HEK293T (cell line): ENCODE results near the gene RSF1.
"Not testable (repeated sequence)": the region's sequence is repeated elsewhere in the genome, so short reads cannot be mapped to it uniquely, and the experiment has no call there.

Source experiments
- CTCF ChIA-PET: fragments of 350-600 bp; formaldehyde crosslinking; extraction: SDS; loops from one replicate; lab custom pipeline; 2021; ENCODE audit warnings: antibody characterized with exemption, inconsistent platforms; lab: Yijun Ruan, JAX
- POLR2A ChIA-PET: fragments of 350-600 bp; formaldehyde crosslinking; extraction: SDS; loops from one replicate; lab custom pipeline; 2020; ENCODE audit warnings: antibody characterized with exemption, inconsistent platforms; lab: Yijun Ruan, JAX
- DNase-seq: peaks from one replicate; pipeline ENCODE4 v3.0.0; 2012; ENCODE audit warnings: mixed read lengths; ENCODE audit errors: extremely low spot score
- ARNT ChIP-seq: fragments of 450-650 bp; IDR thresholded peaks from 2 replicates; pipeline ENCODE4 v1.6.1; 2017; ENCODE audit warnings: mild to moderate bottlenecking
- BHLHE40 ChIP-seq: fragments of 450-650 bp; IDR thresholded peaks from 2 replicates; pipeline ENCODE4 v1.6.1; 2016; ENCODE audit warnings: mild to moderate bottlenecking, moderate library complexity, borderline replicate concordance
- CTBP1 ChIP-seq: fragments of 450-650 bp; IDR thresholded peaks from 2 replicates; pipeline ENCODE4 v1.6.1; 2016; ENCODE audit warnings: borderline replicate concordance
- ELF4 ChIP-seq: fragments of 450-650 bp; IDR thresholded peaks from 2 replicates; pipeline ENCODE4 v1.6.1; 2017; ENCODE audit warnings: antibody characterized with exemption
- FOXA1 ChIP-seq: fragments of 450-650 bp; IDR thresholded peaks from 2 replicates; pipeline ENCODE4 v1.6.1; 2016; ENCODE audit warnings: mild to moderate bottlenecking
- FOXK2 ChIP-seq: fragments of 450-650 bp; IDR thresholded peaks from 2 replicates; pipeline ENCODE4 v1.6.1; 2016; ENCODE audit warnings: mild to moderate bottlenecking
- FOXM1 ChIP-seq: fragments of 450-650 bp; IDR thresholded peaks from 2 replicates; pipeline ENCODE4 v1.6.1; 2017; ENCODE audit warnings: mild to moderate bottlenecking, borderline replicate concordance
- HDGF ChIP-seq: fragments of 450-650 bp; IDR thresholded peaks from 2 replicates; pipeline ENCODE4 v1.6.1; 2017; ENCODE audit warnings: antibody characterized with exemption, borderline replicate concordance
- L3MBTL2 ChIP-seq: fragments of 450-650 bp; conservative IDR thresholded peaks from 2 replicates; pipeline ENCODE4 v1.6.1; 2016; ENCODE audit warnings: mild to moderate bottlenecking
- LEF1 ChIP-seq: fragments of 450-650 bp; IDR thresholded peaks from 2 replicates; pipeline ENCODE4 v1.6.1; 2017; ENCODE audit warnings: mild to moderate bottlenecking, borderline replicate concordance
- NFRKB ChIP-seq: fragments of 450-650 bp; IDR thresholded peaks from 2 replicates; pipeline ENCODE4 v1.6.1; 2016; ENCODE audit warnings: mild to moderate bottlenecking, moderate library complexity
- PKNOX1 ChIP-seq: fragments of 450-650 bp; IDR thresholded peaks from 2 replicates; pipeline ENCODE4 v1.6.1; 2016
- SP1 ChIP-seq: fragments of 450-650 bp; IDR thresholded peaks from 2 replicates; pipeline ENCODE4 v1.6.1; 2017
- SUZ12 ChIP-seq: fragments of 450-650 bp; IDR thresholded peaks from 2 replicates; pipeline ENCODE4 v1.6.1; 2016; ENCODE audit warnings: mild to moderate bottlenecking
- TARDBP ChIP-seq: fragments of 450-650 bp; IDR thresholded peaks from 2 replicates; pipeline ENCODE4 v1.6.1; 2016
- ZNF384 ChIP-seq: fragments of 450-650 bp; IDR thresholded peaks from 2 replicates; pipeline ENCODE4 v1.6.1; 2016

RSF1 gene

GRCh38 chr11:77842441-77843121, 22.1 kb upstream of the RSF1 start:
- DNase-seq: no peak
- ChIA-PET POLR2A (no interaction called here), CTCF (no interaction called here)
- no peak for TF ChIP-seq PKNOX1
- TF ChIP-seq FOXK2: no peak

DNA sequence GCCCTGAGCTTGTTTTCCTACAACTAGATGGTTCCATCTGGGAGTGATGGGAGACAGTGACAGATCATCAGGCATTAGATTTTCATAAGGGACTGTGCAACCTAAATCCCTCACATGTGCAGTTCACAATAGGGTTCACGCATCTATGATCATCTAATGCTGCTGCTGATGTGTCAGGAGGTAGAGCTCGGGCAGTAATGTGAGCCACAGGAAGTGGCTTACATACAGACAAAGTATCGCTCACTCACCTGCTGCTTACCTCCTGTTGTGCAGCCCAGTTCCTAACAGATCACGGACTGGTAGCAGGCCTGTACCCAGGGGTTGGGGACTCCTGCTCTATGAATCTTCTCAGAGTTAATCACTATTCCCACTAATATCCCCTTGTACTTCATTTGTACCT, 12.8 kb upstream of the RSF1 start:
- CTCF ChIA-PET: no interaction called here
- no peak for DNase-seq
- POLR2A ChIA-PET: no interaction called here
- TF ChIP-seq L3MBTL2: no peak
- TF ChIP-seq BHLHE40: no peak
- no peak for TF ChIP-seq CTBP1
- no peak for TF ChIP-seq ZNF384
- no peak for TF ChIP-seq TARDBP
- no peak for TF ChIP-seq FOXA1
- TF ChIP-seq FOXM1: no peak
- no peak for TF ChIP-seq NFRKB
- TF ChIP-seq PKNOX1: no peak
- TF ChIP-seq FOXK2: no peak
- TF ChIP-seq HDGF: no peak
- TF ChIP-seq ELF4: no peak

DNA sequence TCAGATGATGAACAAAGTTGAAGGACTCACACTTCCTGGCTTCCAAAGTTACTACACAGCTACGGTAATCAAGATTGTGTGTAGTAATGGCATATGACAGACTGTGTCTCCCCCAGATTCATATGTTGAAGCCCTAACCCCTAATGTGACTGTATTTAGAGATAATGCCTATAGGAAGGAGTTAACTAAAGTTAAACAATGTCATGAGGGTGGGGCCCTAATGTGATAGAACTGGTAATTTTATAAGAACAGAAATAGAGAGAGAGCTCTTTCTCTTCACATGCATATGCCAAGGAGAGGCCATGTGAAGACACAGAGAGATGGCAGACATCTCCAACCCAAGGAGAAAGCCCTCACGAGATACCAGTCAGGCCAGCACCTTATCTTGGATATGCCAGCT, 8.4 kb upstream of the RSF1 start:
- TF ChIP-seq FOXK2 (no peak), BHLHE40 (no peak), L3MBTL2 (no peak), ELF4 (no peak), HDGF (no peak), PKNOX1 (no peak), TARDBP (no peak), CTBP1 (no peak), NFRKB (no peak), ZNF384 (no peak), ARNT (no peak), SP1 (no peak), SUZ12 (no peak), LEF1 (no peak), FOXA1 (no peak), FOXM1 (no peak)
- no peak for DNase-seq
- CTCF ChIA-PET: no interaction called here
- POLR2A ChIA-PET: no interaction called here

DNA sequence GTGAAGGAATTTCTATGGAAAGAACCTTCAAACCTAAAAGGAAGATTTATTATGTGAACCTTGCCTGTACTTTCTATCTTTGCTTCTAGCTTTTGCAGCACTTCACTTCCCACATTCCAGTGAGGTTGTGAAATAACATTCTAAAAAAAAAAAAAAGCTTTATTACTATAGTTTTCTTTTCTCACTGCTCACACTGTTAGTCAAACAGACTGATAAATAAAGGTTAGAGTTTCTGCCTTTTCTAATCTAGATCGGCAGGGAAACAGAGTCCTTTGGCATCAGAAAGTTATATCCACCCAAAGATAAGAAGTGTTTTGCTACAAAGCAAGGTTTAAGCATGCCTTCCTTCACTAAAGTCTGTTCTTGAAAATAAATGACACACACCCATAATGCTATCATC, 3.3 kb upstream of the RSF1 start:
- no peak for DNase-seq
- TF ChIP-seq ZNF384: peak; percentile 64; the same call in 1 of the 2 replicates
- no peak for TF ChIP-seq FOXK2
- ChIA-PET POLR2A (interaction anchor here (0.6 kb wide), 1 partner anchor 171 kb away, joined by 3 read pairs; the partner anchor contains the start of gene INTS4), CTCF (no interaction called here)

DNA sequence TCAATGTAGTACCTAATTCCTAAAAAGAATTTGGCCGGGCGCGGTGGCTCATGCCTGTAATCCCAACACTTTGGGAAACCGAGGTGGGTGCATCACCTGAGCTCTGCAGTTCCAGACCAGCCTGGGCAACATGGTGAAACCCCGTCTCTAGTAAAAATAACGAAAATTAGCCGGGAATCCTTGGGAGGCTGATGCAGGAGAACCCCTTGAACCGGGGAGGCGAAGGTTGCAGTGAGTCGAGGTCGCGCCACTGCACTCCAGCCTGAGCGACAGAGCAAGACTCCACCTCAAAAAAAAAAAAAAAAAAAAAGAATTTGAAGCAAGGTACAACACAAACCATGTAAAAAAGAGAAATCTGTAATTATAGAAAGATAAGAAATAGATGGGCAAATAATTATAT, 1.6 kb upstream of the RSF1 start:
- TF ChIP-seq ZNF384: peak; percentile 84
- POLR2A ChIA-PET: interaction anchor here (1.0 to 2.0 kb wide), 2 partner anchors 173 to 177 kb away, joined by 3 to 8 read pairs; partner anchors contain the start of gene INTS4

GRCh38 chr11:77821349-77821851, 878 bp upstream of the RSF1 start:
- ChIA-PET CTCF (no interaction called here), POLR2A (interaction anchor here (1.0 to 2.0 kb wide), 2 partner anchors 174 to 178 kb away, joined by 3 to 8 read pairs; partner anchors contain the start of gene INTS4)
- peak; percentile 12 for DNase-seq
- TF ChIP-seq SP1 (no peak), ZNF384 (no peak), ARNT (no peak), FOXK2 (no peak), NFRKB (no peak)

More for the DNA sequence above, 1.6 kb upstream of the RSF1 start:
- CTCF ChIA-PET, DNase-seq: not testable (repeated sequence)

GRCh38 chr11:77819921-77820564, 479 bp downstream of the RSF1 start:
- ChIA-PET POLR2A (interaction anchor here (0.6 to 1.9 kb wide), 5 partner anchors 74 to 575 kb away, joined by 3 to 11 read pairs (median 3); partner anchors contain the start of gene INTS4), CTCF (no interaction called here)
- peak; percentile 40 for DNase-seq
- no peak for TF ChIP-seq TARDBP
- no peak for TF ChIP-seq PKNOX1
- no peak for TF ChIP-seq ARNT
- TF ChIP-seq ZNF384: no peak
- TF ChIP-seq BHLHE40: no peak
- TF ChIP-seq ELF4: no peak
- no peak for TF ChIP-seq NFRKB
- no peak for TF ChIP-seq HDGF
